C4-2B (cell line): ENCODE measurements around the gene CCDC117.

Experiments used
- CTCF ChIP-seq: fragments of 450-650 bp; conservative IDR thresholded peaks from 2 replicates; pipeline ENCODE4 v1.5.1; 2017; ENCODE audit warnings: mild to moderate bottlenecking
- ZFX ChIP-seq: fragments of 450-650 bp; IDR thresholded peaks from 2 replicates; pipeline ENCODE4 v1.6.1; 2017

- TF ChIP-seq CTCF (no peak), ZFX (no peak)
Observed at GRCh38 chr22:28822930-28823551, 50.5 kb downstream of the CCDC117 start.
